Dermis microvascular lymphatic vessel endothelial cell (primary cell): Measurements from ENCODE around the gene TSPAN17. TPM values are rescaled to one million over a fixed set of nuclear protein-coding genes. Genes with fewer than 3 reads are reported as not detected.
"Not testable (repeated sequence)": the region's sequence is repeated elsewhere in the genome, so short reads cannot be mapped to it uniquely, and the experiment has no call there.

Source experiments
- DNase-seq, 2 donors: peaks; one replicate each; pipeline versions ENCODE4 v3.0.0 to v3.0.0-alpha.2; 2010; ENCODE audit warnings: low read depth in 2 of 2
- total RNA-seq: library from RNA; depleted of rRNA; stranded (reverse); fragments of >200 nt; gene quantifications from 2 replicates; pipeline ENCODE4 v1.2.1, GENCODE V29; 2014

TSPAN17 gene
- total RNA-seq, 1 donor from 2014 or later: 36.5 TPM

- DNase-seq: no peak
These were observed 32.3 kb downstream of the TSPAN17 start for GRCh38 chr5:176679365-176680225.

- no peak for DNase-seq
These were observed 32.9 kb downstream of the TSPAN17 start for GRCh38 chr5:176680226-176680563.

GRCh38 chr5:176682016-176682531 lies 34.8 kb downstream of the TSPAN17 start:
- no peak for DNase-seq

- DNase-seq: no peak
These were observed 37.7 kb downstream of the TSPAN17 start for GRCh38 chr5:176685010-176685409.

- DNase-seq: no peak
These were observed 40.0 kb downstream of the TSPAN17 start for GRCh38 chr5:176687247-176687646.

GRCh38 chr5:176687881-176688280 lies 40.6 kb downstream of the TSPAN17 start:
- no peak for DNase-seq

GRCh38 chr5:176690911-176691310 lies 43.6 kb downstream of the TSPAN17 start:
- DNase-seq: no peak

- no peak for DNase-seq
These were observed 44.2 kb downstream of the TSPAN17 start for GRCh38 chr5:176691524-176691923.

- DNase-seq: no peak
These were observed 45.0 kb downstream of the TSPAN17 start for GRCh38 chr5:176692326-176692725.

- DNase-seq: no peak
These were observed 45.7 kb downstream of the TSPAN17 start for GRCh38 chr5:176692839-176693476.

- DNase-seq: no peak
These were observed 46.2 kb downstream of the TSPAN17 start for GRCh38 chr5:176693477-176693851.

- no peak for DNase-seq
These were observed 46.9 kb downstream of the TSPAN17 start for GRCh38 chr5:176694146-176694545.

- no peak for DNase-seq
These were observed 47.3 kb downstream of the TSPAN17 start for GRCh38 chr5:176694631-176695030.

- no peak for DNase-seq
These were observed 47.8 kb downstream of the TSPAN17 start for GRCh38 chr5:176695073-176695472.

GRCh38 chr5:176697267-176697933 lies 50.1 kb downstream of the TSPAN17 start:
- no peak for DNase-seq

GRCh38 chr5:176697934-176698538 lies 50.8 kb downstream of the TSPAN17 start:
- no peak for DNase-seq

- DNase-seq: not testable (repeated sequence)
These were observed 52.2 kb downstream of the TSPAN17 start for GRCh38 chr5:176699446-176699845.

- peak; percentile 12 to 48 for DNase-seq
These were observed 53.1 kb downstream of the TSPAN17 start for GRCh38 chr5:176700239-176700847.

GRCh38 chr5:176702671-176703641 lies 55.7 kb downstream of the TSPAN17 start:
- DNase-seq: no peak

- DNase-seq: no peak
These were observed 56.6 kb downstream of the TSPAN17 start for GRCh38 chr5:176703857-176704256.
